Measurements from ENCODE around the gene TTLL11.

- TF ChIP-seq CTCF (IDR thresholded peaks at IDR 0.05 in 4 of 5, conservative IDR thresholded peaks at IDR 0.05 in 1 of 5) (no peak), POLR2A (IDR thresholded peaks at IDR 0.05) (no peak)
Observed at GRCh38 chr9:121808781-121809180, 284.3 kb downstream of the TTLL11 start.
